ENCODE data around the gene MAN2A2. TPM values are rescaled to one million over a fixed set of nuclear protein-coding genes. Genes with fewer than 3 reads are reported as not detected.
A peak's percentile ranks its signal among the peaks of the same experiment; 100 is the strongest.

The MAN2A2 gene
- polyA plus RNA-seq, 10 donors, result 21.2 to 44.6 (median 33.3) TPM

- peak; percentile 51 to 75 (median 57) for DNase-seq
Observed at GRCh38 chr15:90959894-90960293, 56.8 kb downstream of the MAN2A2 start.

- DNase-seq, result peak in 1 of 3 donors; percentile 57
Observed at GRCh38 chr15:90960298-90961091, 57.4 kb downstream of the MAN2A2 start.

- no peak for DNase-seq
Observed at GRCh38 chr15:90962021-90962420, 58.9 kb downstream of the MAN2A2 start.

- no peak for DNase-seq
Observed at GRCh38 chr15:90966262-90966661, 63.2 kb downstream of the MAN2A2 start.

GRCh38 chr15:90967206-90967605 is 64.1 kb downstream of the MAN2A2 start:
- no peak for DNase-seq

- no peak for DNase-seq
Observed at GRCh38 chr15:90968434-90968833, 65.3 kb downstream of the MAN2A2 start.

- DNase-seq, result no peak
Observed at GRCh38 chr15:90970274-90970673, 67.2 kb downstream of the MAN2A2 start.

- DNase-seq, result no peak
Observed at GRCh38 chr15:90972133-90972532, 69.0 kb downstream of the MAN2A2 start.

Other genes with a start within 250 kb of the MAN2A2 start
- gene BLM, start 186.0 kb upstream of the MAN2A2 start, polyA plus RNA-seq (ENCODE audit: insufficient read length in 10 of 10), result 1 to 10 TPM; 2.9 to 9.5 (median 5.6) TPM
- 10 to 100 TPM; 20.1 to 35.7 (median 28.3) TPM for gene FURIN, start 34.7 kb upstream of the MAN2A2 start, polyA plus RNA-seq (ENCODE audit: insufficient read length in 10 of 10)
- 10 to 100 TPM; 10.0 to 15.9 (median 11.4) TPM for gene FES, start 18.8 kb upstream of the MAN2A2 start, polyA plus RNA-seq (ENCODE audit: insufficient read length in 10 of 10)
- 10 to 100 TPM in 4 of 10 donors, 1 to 10 TPM in 6; 8.2 to 13.7 (median 9.9) TPM for gene HDDC3, start 29.2 kb downstream of the MAN2A2 start, polyA plus RNA-seq (ENCODE audit: insufficient read length in 10 of 10)
- 10 to 100 TPM; 22.6 to 35.7 (median 27.0) TPM for gene UNC45A, start 32.0 kb downstream of the MAN2A2 start, polyA plus RNA-seq (ENCODE audit: insufficient read length in 10 of 10)
- gene RCCD1, start 51.6 kb downstream of the MAN2A2 start, polyA plus RNA-seq (ENCODE audit: insufficient read length in 10 of 10), result 10 to 100 TPM in 9 of 10 donors, 1 to 10 TPM in 1; 9.8 to 18.6 (median 12.2) TPM
- 10 to 100 TPM; 34.1 to 72.6 (median 45.2) TPM for gene PRC1, start 91.2 kb downstream of the MAN2A2 start, polyA plus RNA-seq (ENCODE audit: insufficient read length in 10 of 10)
- gene VPS33B, start 119.3 kb downstream of the MAN2A2 start, polyA plus RNA-seq (ENCODE audit: insufficient read length in 10 of 10), result 10 to 100 TPM in 7 of 10 donors, 1 to 10 TPM in 3; 7.5 to 15.5 (median 11.1) TPM
- 1 to 10 TPM; 1.7 to 4.7 (median 3.2) TPM for gene SV2B, start 197.0 kb downstream of the MAN2A2 start, polyA plus RNA-seq (ENCODE audit: insufficient read length in 10 of 10)

All from muscle of back (tissue), 11 donors.